Measurements from ENCODE around the gene OR2A12. TPM values are rescaled to one million over a fixed set of nuclear protein-coding genes. Genes with fewer than 3 reads are reported as not detected.

The OR2A12 gene
- not detected in 2 replicates for total RNA-seq

GRCh38 chr7:144085978-144086377 is at the start of gene OR2A12:
TSS of gene OR2A12 (plus strand) at chr7:144086278. CDS start at chr7:144095108, 8,830 bp downstream.

GRCh38 chr7:144048648-144049047 is 37.4 kb upstream of the OR2A12 start, which contains the start of gene OR2A5:
TSS of gene OR2A5 (plus strand) at chr7:144048948. CDS start at chr7:144050402, 1,454 bp downstream.

GRCh38 chr7:144069511-144069910 is 16.6 kb upstream of the OR2A12 start, which contains the start of gene OR2A25:
TSS of gene OR2A25 (plus strand) at chr7:144069811. CDS start at chr7:144074220, 4,409 bp downstream.

GRCh38 chr7:144109283-144109682 is 23.2 kb downstream of the OR2A12 start, which contains the start of gene OR2A2:
TSS of gene OR2A2 (plus strand) at chr7:144109583. CDS start at chr7:144109583, 0 bp downstream.

GRCh38 chr7:144122876-144123275 is 36.8 kb downstream of the OR2A12 start, which contains the start of gene OR2A14:
TSS of gene OR2A14 (plus strand) at chr7:144123176. CDS start at chr7:144129113, 5,937 bp downstream.

Other genes with a start within 250 kb of the OR2A12 start
- gene TCAF1, start 184.1 kb upstream of the OR2A12 start, total RNA-seq: 35.7 and 47.6 TPM in 2 replicates
- gene OR2F2, start 151.0 kb upstream of the OR2A12 start, total RNA-seq: not detected in 2 replicates
- gene OR2F1, start 131.4 kb upstream of the OR2A12 start, total RNA-seq: not detected in 2 replicates
- not detected in 2 replicates for gene OR6B1, start 86.0 kb upstream of the OR2A12 start, total RNA-seq
- not detected in 2 replicates for gene OR2A5, start 37.3 kb upstream of the OR2A12 start, total RNA-seq
- gene OR2A25, start 16.5 kb upstream of the OR2A12 start, total RNA-seq: not detected in 2 replicates
- not detected in 2 replicates for gene OR2A2, start 23.3 kb downstream of the OR2A12 start, total RNA-seq
- gene OR2A14, start 36.9 kb downstream of the OR2A12 start, total RNA-seq: not detected in 2 replicates
- 0.59 and 1.0 TPM in 2 replicates for gene CTAGE4, start 97.2 kb downstream of the OR2A12 start, total RNA-seq
- gene ARHGEF35, start 109.6 kb downstream of the OR2A12 start, total RNA-seq: 0.84 and 0.89 TPM in 2 replicates
- gene OR2A42, start 153.3 kb downstream of the OR2A12 start, total RNA-seq: not detected in 2 replicates
- gene OR2A7, start 178.5 kb downstream of the OR2A12 start, total RNA-seq: 0.15 and 0.84 TPM in 2 replicates
- gene CTAGE8, start 183.0 kb downstream of the OR2A12 start, total RNA-seq: not detected in 2 replicates
- under 0.01 TPM in 2 replicates for gene OR2A1, start 226.1 kb downstream of the OR2A12 start, total RNA-seq

Data from bronchus fibroblast of lung (primary cell).